Measurements from ENCODE around the gene RCBTB1.
"Not testable (repeated sequence)": the region's sequence is repeated elsewhere in the genome, so short reads cannot be mapped to it uniquely, and the experiment has no call there.

RCBTB1 gene

DNA sequence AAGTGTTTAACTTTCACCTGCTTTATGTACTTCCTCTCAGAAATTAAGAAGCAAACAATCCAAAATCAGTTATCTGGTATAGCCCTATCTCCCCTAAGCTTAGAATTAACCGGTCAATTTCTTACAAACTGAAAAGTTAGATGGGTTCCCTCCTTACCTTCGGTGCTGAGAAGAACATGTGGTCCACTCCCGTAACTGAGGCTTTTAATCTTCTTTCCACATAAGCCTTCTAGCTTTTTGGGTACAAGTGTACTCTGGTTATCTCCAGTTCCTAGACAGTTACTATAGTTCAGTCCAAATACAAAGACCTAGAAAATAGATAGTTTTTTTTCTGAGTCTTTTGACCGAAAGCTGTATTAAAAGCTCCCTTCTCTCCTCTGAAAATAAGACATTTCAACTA, 18.9 kb downstream of the RCBTB1 start:
- Histone ChIP-seq H3K9ac (ENCODE audit: insufficient read length, low read depth) (no peak overlapping the region), H3K9me3 (ENCODE audit: insufficient read depth, low read length) (no peaks in the 10 kb centered on the region), H3K4me1 (ENCODE audit: insufficient read depth, insufficient read length) (no peaks in the 10 kb centered on the region), H3K4me3 (ENCODE audit: insufficient read length, low read depth) (no peak overlapping the region), H3K27me3 (ENCODE audit: insufficient read depth, insufficient read length) (no peaks in the 10 kb centered on the region), H3K36me3 (ENCODE audit: insufficient read depth, insufficient read length, low read length) (no peaks in the 10 kb centered on the region)
- no peak for DNase-seq (ENCODE audit: low read depth, low spot score)
- TF ChIP-seq ZNF274 (IDR thresholded peaks at IDR 0.05; ENCODE audit: low read depth, low read length) (no peak), SUZ12 (IDR thresholded peaks at IDR 0.05; ENCODE audit: extremely low read depth, insufficient read depth, insufficient read length) (no peak), YY1 (IDR thresholded peaks at IDR 0.05; ENCODE audit: insufficient read depth, insufficient read length) (no peak)

DNA sequence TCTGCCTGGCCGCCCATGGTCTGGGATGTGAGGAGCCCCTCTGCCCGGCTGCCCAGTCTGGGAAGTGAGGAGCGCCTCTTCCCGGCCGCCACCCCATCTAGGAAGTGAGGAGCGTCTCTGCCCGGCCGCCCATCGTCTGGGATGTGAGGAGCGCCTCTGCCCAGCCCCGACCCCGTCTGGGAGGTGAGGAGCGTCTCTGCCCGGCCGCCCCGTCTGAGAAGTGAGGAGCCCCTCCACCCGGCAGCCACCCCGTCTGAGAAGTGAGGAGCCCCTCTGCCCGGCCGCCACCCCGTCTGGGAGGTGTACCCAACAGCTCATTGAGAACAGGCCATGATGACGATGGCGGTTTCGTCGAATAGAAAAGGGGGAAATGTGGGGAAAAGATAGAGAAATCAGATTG, 19.9 kb downstream of the RCBTB1 start:
- H3K9me3 ChIP-seq (ENCODE audit: insufficient read depth, low read length); H3K4me1 ChIP-seq (ENCODE audit: insufficient read depth, insufficient read length); H3K4me3 ChIP-seq (ENCODE audit: insufficient read length, low read depth); H3K36me3 ChIP-seq (ENCODE audit: insufficient read depth, insufficient read length, low read length); H3K9ac ChIP-seq (ENCODE audit: insufficient read length, low read depth); DNase-seq (ENCODE audit: low read depth, low spot score); H3K27me3 ChIP-seq (ENCODE audit: insufficient read depth, insufficient read length): not testable (repeated sequence)

DNA sequence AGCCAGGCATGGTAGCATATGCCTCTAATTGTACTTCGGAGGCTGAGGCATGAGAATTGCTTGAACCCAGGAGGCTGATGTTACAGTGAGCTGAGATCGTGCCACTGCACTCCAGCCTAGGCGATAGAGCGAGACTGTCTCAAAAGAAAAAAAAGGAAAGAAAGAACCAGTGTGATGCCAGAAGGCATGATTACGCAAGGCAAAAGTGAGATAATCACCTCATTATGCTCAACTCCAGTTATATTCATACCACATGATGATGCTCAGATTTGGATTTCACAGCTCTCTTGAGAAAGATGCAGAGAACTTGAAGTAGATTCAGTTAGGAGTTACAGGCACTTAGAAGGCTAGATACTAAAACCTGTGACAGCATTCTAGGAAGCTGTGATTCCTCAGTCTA, 21.8 kb downstream of the RCBTB1 start:
- Histone ChIP-seq H3K4me1 (ENCODE audit: insufficient read depth, insufficient read length) (no peaks in the 10 kb centered on the region), H3K27me3 (ENCODE audit: insufficient read depth, insufficient read length) (no peaks in the 10 kb centered on the region), H3K9ac (ENCODE audit: insufficient read length, low read depth) (no peak overlapping the region), H3K36me3 (ENCODE audit: insufficient read depth, insufficient read length, low read length) (no peaks in the 10 kb centered on the region), H3K4me3 (ENCODE audit: insufficient read length, low read depth) (no peak overlapping the region), H3K9me3 (ENCODE audit: insufficient read depth, low read length) (no peaks in the 10 kb centered on the region)
- DNase-seq (ENCODE audit: low read depth, low spot score): no peak
- TF ChIP-seq ZNF274 (IDR thresholded peaks at IDR 0.05; ENCODE audit: low read depth, low read length) (no peak), SUZ12 (IDR thresholded peaks at IDR 0.05; ENCODE audit: extremely low read depth, insufficient read depth, insufficient read length) (no peak), YY1 (IDR thresholded peaks at IDR 0.05; ENCODE audit: insufficient read depth, insufficient read length) (no peak)

GRCh38 chr13:49561062-49561410, 24.3 kb downstream of the RCBTB1 start:
- H3K4me3 ChIP-seq (ENCODE audit: insufficient read length, low read depth): no peak overlapping the region
- H3K9me3 ChIP-seq (ENCODE audit: insufficient read depth, low read length): no peaks in the 10 kb centered on the region
- H3K27me3 ChIP-seq (ENCODE audit: insufficient read depth, insufficient read length): no peaks in the 10 kb centered on the region
- no peaks in the 10 kb centered on the region for H3K4me1 ChIP-seq (ENCODE audit: insufficient read depth, insufficient read length)
- no peaks in the 10 kb centered on the region for H3K36me3 ChIP-seq (ENCODE audit: insufficient read depth, insufficient read length, low read length)
- TF ChIP-seq SUZ12 (IDR thresholded peaks at IDR 0.05; ENCODE audit: extremely low read depth, insufficient read depth, insufficient read length) (no peak), ZNF274 (IDR thresholded peaks at IDR 0.05; ENCODE audit: low read depth, low read length) (no peak), YY1 (IDR thresholded peaks at IDR 0.05; ENCODE audit: insufficient read depth, insufficient read length) (no peak)
- no peak for DNase-seq (ENCODE audit: low read depth, low spot score)
- H3K9ac ChIP-seq (ENCODE audit: insufficient read length, low read depth): no peak overlapping the region

DNA sequence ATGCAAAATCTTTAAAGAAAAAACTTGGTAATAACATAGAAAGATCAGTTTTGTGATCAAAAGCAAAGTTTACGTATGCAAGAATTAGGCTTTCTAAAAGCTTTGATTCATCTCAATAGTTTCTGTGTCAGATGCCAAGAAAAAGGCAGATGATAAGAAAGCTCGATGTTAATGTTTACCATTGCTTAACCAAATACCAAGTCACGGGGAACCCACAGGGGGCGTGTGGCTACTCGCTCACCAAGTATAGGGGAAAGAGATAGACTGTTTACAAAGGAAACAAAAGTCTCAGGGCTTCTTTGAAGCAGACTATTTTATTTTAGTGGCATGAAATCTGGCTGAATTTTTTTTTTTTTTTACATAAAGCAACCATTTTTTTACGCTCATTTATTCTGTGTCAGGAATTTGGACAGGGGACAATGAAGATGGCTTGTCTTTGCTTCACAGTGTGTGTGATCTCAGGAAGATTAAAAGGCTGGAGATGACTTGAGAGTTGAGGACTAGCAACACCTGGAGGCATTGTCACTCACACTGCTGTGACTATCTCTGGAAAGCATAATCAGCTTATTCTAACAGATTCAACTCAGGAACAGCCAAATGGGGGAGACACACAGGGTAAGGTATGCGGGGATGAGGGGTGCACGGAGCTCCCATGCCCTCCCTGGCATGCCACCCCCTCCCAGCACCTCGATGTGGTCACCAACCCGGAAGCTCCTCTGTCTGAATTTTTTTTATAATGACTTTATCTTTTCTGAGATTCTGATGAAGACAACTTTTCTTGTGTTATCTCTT, 24.9 kb downstream of the RCBTB1 start:
- Histone ChIP-seq H3K4me1 (ENCODE audit: insufficient read depth, insufficient read length) (no peaks in the 10 kb centered on the region), H3K9ac (ENCODE audit: insufficient read length, low read depth) (no peak overlapping the region), H3K27me3 (ENCODE audit: insufficient read depth, insufficient read length) (no peaks in the 10 kb centered on the region), H3K9me3 (ENCODE audit: insufficient read depth, low read length) (no peaks in the 10 kb centered on the region), H3K36me3 (ENCODE audit: insufficient read depth, insufficient read length, low read length) (no peaks in the 10 kb centered on the region), H3K4me3 (ENCODE audit: insufficient read length, low read depth) (no peak overlapping the region)
- DNase-seq (ENCODE audit: low read depth, low spot score): no peak
- TF ChIP-seq SUZ12 (IDR thresholded peaks at IDR 0.05; ENCODE audit: extremely low read depth, insufficient read depth, insufficient read length) (no peak), ZNF274 (IDR thresholded peaks at IDR 0.05; ENCODE audit: low read depth, low read length) (no peak), YY1 (IDR thresholded peaks at IDR 0.05; ENCODE audit: insufficient read depth, insufficient read length) (no peak)

DNA sequence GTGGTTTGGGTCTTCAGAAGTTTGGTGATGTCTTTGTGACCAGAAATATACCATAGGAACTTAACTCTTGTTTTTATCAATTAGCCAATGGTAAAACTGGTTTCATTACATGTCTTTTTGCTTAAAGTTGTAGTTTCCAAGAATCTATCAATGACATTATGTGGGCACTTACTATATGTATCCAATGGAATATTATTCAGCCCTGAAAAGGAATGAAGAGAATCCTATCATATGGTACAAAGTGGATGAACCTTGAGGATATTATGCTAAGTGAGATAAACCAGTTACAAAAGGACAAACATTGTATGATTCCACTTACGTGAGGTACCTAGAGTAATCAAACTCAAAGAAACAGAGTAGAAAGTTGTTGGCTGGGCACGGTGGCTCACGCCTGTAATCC, 26.4 kb downstream of the RCBTB1 start:
- TF ChIP-seq YY1 (IDR thresholded peaks at IDR 0.05; ENCODE audit: insufficient read depth, insufficient read length): no peak
- TF ChIP-seq SUZ12 (IDR thresholded peaks at IDR 0.05; ENCODE audit: extremely low read depth, insufficient read depth, insufficient read length): no peak
- TF ChIP-seq ZNF274 (IDR thresholded peaks at IDR 0.05; ENCODE audit: low read depth, low read length): no peak
- no peaks in the 10 kb centered on the region for H3K9me3 ChIP-seq (ENCODE audit: insufficient read depth, low read length)
- H3K4me1 ChIP-seq (ENCODE audit: insufficient read depth, insufficient read length): no peaks in the 10 kb centered on the region
- H3K27me3 ChIP-seq (ENCODE audit: insufficient read depth, insufficient read length): no peaks in the 10 kb centered on the region
- no peak overlapping the region for H3K4me3 ChIP-seq (ENCODE audit: insufficient read length, low read depth)
- no peak overlapping the region for H3K9ac ChIP-seq (ENCODE audit: insufficient read length, low read depth)
- no peaks in the 10 kb centered on the region for H3K36me3 ChIP-seq (ENCODE audit: insufficient read depth, insufficient read length, low read length)
- no peak for DNase-seq (ENCODE audit: low read depth, low spot score)

DNA sequence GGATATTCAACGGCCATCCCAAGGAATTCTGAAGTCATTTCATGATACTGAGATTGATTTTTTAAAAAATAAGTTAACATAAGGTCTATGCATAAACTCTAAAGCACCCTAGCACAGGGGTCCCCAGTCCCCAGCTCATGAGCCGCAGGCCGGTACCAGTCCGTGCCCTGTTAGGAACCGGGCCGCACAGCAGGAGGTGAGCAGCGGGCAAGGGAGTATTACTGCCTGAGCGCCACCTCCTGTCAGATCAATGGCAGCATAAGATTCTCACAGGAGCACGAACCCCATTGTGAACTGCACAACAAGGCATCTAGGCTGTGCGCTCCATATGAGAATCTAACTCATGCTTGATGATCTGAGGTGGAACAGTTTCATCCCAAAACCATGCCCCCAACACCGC, 31.0 kb downstream of the RCBTB1 start:
- TF ChIP-seq YY1 (IDR thresholded peaks at IDR 0.05; ENCODE audit: insufficient read depth, insufficient read length) (no peak), SUZ12 (IDR thresholded peaks at IDR 0.05; ENCODE audit: extremely low read depth, insufficient read depth, insufficient read length) (no peak), ZNF274 (IDR thresholded peaks at IDR 0.05; ENCODE audit: low read depth, low read length) (no peak)
- DNase-seq (ENCODE audit: low read depth, low spot score): no peak
- H3K36me3 ChIP-seq (ENCODE audit: insufficient read depth, insufficient read length, low read length): peaks cover 3% of the 10 kb centered on the region
- H3K4me3 ChIP-seq (ENCODE audit: insufficient read length, low read depth): no peak overlapping the region
- H3K4me1 ChIP-seq (ENCODE audit: insufficient read depth, insufficient read length): no peaks in the 10 kb centered on the region
- no peaks in the 10 kb centered on the region for H3K27me3 ChIP-seq (ENCODE audit: insufficient read depth, insufficient read length)
- H3K9ac ChIP-seq (ENCODE audit: insufficient read length, low read depth): no peak overlapping the region
- H3K9me3 ChIP-seq (ENCODE audit: insufficient read depth, low read length): no peaks in the 10 kb centered on the region
